Right atrium auricular region (tissue), 2 donors: ENCODE data around the gene WAS. TPM values are rescaled to one million over a fixed set of nuclear protein-coding genes. Genes with fewer than 3 reads are reported as not detected.

ENCODE experiments used
- DNase-seq: peaks from one replicate; pipeline ENCODE4 v3.0.0-alpha.2; 2019; ENCODE audit warnings: low spot score
- H3K27ac ChIP-seq, 2 donors: fragments of 200-600 bp; sonication (generic); 1 replicate in 1 of 2; 2 replicates in 1 of 2; pipeline ENCODE4 v1.5.1; 2016 to 2019
- H3K27me3 ChIP-seq, 2 donors: fragments of 200-600 bp; sonication (generic); one replicate each; pipeline versions ENCODE4 v1.5.1 to v1.6.0; 2017 to 2019
- H3K36me3 ChIP-seq: fragments of 200-600 bp; sonication (generic); one replicate; pipeline ENCODE4 v1.5.1; 2016
- H3K4me1 ChIP-seq, 2 donors: fragments of 200-600 bp; sonication (generic); one replicate each; pipeline versions ENCODE4 v1.5.1 to v1.6.0; 2017 to 2019
- H3K4me3 ChIP-seq, 2 donors: fragments of 200-600 bp; sonication (generic); 1 replicate in 1 of 2; 2 replicates in 1 of 2; pipeline ENCODE4 v1.5.1; 2017 to 2019; ENCODE audit warnings: mild to moderate bottlenecking in 1 of 2, moderate library complexity in 1 of 2
- H3K9me3 ChIP-seq, 2 donors: fragments of 200-600 bp; sonication (generic); one replicate each; pipeline ENCODE4 v1.5.1; 2019
- total RNA-seq, 2 donors: library from RNA; depleted of rRNA; stranded (reverse); fragments of >200 nt; gene quantifications; one replicate each; pipeline ENCODE4 v1.1.0, GENCODE V29; 2016
- TF ChIP-seq, protein P1 (sequence below), 2 donors: fragments of 200-600 bp; sonication (generic); IDR thresholded peaks; one replicate each; pipeline ENCODE4 v1.5.1; 2019; ENCODE audit warnings: antibody characterized with exemption in 2 of 2

Gene WAS
- total RNA-seq, 2 donors from 2014 or later: 3.0 to 4.5 TPM

DNA sequence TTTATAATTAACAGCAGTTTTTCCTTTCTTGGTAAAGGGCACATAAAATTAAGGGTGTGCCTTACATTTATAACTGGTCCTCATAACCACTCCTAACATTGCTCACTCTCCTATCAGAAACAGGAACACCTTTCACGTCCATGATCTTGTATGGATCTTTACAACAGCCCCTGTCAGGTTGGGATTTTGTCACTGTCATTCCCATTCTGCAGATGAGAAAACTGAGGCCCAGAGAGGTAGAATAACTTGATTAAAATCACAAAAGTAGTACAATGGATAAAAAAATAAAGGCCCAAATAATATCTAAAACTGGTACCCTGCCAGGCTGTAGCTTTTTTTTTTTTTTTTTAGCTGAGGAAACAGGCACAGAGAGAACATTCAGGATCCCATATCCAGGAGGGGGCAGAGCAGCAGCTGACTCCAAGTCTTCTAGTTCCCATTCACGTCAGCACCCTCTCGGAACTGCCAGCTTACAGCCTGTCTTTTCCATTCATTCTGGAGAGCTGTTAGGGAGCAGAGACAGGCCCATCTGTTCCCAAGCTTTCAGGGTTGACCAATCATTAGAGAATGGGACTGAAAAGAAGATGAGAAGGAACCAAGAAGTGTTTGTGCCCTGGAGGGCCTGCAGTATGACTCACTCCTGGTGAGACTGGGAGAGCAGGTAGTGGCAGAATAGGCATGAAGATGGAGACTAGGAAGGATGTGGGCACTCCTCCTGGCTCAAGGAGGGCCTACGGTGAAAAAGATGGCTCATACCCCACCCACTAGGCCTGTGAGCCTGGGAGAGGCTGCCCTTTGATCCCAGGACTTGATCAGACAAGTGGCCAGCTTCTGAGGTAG lies 20.3 kb downstream of the WAS start:
- H3K27ac ChIP-seq: peak overlapping the region; percentile 56 to 65
- H3K9me3 ChIP-seq: no peaks in the 10 kb centered on the region
- peaks cover 0 to 5% of the 10 kb centered on the region in 2 donors for H3K4me1 ChIP-seq
- no peaks in the 10 kb centered on the region for H3K27me3 ChIP-seq
- DNase-seq: no peak
- H3K4me3 ChIP-seq: no peak overlapping the region
- peaks cover 6% of the 10 kb centered on the region for H3K36me3 ChIP-seq
- TF ChIP-seq, protein P1, sequence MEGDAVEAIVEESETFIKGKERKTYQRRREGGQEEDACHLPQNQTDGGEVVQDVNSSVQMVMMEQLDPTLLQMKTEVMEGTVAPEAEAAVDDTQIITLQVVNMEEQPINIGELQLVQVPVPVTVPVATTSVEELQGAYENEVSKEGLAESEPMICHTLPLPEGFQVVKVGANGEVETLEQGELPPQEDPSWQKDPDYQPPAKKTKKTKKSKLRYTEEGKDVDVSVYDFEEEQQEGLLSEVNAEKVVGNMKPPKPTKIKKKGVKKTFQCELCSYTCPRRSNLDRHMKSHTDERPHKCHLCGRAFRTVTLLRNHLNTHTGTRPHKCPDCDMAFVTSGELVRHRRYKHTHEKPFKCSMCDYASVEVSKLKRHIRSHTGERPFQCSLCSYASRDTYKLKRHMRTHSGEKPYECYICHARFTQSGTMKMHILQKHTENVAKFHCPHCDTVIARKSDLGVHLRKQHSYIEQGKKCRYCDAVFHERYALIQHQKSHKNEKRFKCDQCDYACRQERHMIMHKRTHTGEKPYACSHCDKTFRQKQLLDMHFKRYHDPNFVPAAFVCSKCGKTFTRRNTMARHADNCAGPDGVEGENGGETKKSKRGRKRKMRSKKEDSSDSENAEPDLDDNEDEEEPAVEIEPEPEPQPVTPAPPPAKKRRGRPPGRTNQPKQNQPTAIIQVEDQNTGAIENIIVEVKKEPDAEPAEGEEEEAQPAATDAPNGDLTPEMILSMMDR (IDR thresholded peaks at IDR 0.05): no peak

DNA sequence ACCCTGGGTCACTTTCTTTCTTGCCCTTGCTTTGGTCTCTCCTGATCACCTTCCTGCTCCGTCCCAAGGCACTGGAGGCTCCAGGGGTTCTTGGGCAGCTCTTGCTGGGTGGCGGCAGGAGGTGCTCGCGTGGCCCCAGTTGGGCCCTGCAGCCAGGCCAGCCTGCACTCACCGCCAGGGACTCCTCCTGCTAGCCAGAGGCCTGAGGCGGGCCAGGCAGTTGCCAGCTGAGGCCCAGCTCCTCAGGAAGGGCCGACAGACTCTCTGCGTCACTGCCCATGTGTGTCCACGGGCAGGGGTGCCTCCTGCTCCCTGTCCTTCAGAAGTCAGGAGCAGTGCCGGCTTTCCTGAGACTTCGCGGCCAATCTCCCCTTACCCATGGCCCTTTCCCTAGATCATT lies 22.3 kb downstream of the WAS start:
- peaks cover 0 to 5% of the 10 kb centered on the region in 2 donors for H3K4me1 ChIP-seq
- no peaks in the 10 kb centered on the region for H3K9me3 ChIP-seq
- H3K4me3 ChIP-seq: no peak overlapping the region
- H3K27me3 ChIP-seq: no peaks in the 10 kb centered on the region
- H3K36me3 ChIP-seq: no peaks in the 10 kb centered on the region
- TF ChIP-seq, protein P1 (IDR thresholded peaks at IDR 0.05): no peak
- H3K27ac ChIP-seq: no peak overlapping the region
- no peak for DNase-seq

DNA sequence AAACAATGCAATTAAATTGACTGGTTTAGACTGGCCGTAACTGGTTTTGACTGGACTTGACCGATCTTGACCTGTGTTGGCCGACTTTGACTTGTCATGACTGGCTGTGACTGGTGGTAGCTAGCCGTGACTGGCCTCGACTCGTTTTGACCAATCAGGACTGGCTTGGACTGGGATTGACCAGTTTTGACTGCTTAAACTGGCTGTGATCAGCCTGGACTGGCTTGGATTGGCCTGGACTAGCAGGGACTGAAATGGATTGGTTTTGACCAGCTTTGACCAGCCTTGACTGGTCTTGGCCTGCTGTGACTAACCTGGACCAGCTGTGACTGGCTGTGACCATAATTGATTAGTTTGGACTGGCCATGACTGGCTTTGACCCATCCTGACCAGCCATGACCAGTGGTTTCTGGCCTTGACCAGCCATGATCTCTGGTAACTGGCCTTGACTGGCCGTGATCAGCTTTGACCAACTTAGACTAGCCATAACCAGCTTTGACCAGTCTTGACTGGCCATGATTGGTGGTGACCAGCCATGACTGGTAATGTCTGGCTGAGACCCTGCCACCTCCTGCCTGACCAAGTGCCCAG lies 26.0 kb downstream of the WAS start:
- TF ChIP-seq, protein P1 (IDR thresholded peaks at IDR 0.05): no peak
- no peak for DNase-seq
- Histone ChIP-seq H3K27ac (no peak overlapping the region), H3K27me3 (no peaks in the 10 kb centered on the region), H3K4me3 (no peak overlapping the region), H3K9me3 (no peaks in the 10 kb centered on the region), H3K36me3 (no peaks in the 10 kb centered on the region), H3K4me1 (peaks cover 0 to 11% of the 10 kb centered on the region in 2 donors)

DNA sequence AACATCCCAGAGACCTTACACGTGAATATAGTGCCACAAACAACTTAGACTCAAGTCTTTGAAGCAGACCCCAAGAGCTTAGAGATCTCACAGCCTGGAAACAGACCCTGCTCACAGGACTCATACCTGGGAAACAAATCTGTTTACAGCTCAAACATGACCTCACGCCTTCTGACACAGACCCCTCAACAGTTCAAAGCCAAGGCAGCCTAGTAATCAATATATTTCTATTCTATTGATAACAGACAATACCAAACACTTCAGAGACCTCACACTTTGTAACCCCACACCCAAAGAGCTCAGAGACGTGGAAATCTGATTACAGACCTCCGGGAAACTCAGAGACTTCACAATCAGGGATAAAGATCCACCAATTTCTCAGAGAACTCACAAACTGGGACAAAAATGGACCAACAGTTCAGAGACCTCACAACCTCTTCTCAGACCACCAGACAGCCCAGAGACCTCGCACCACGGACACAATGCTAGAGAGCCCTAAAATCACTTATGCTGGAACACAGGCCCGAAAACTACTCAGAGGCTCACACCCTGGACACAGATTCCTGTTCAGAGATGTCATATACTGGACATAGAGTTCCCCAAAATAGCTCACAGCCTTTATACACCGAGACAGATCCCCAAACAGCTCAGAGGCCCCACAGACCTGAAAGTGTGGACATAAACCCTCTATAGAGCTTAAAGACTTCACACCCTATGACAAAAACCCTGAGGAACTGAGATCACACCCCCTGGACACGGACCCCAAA lies 27.7 kb downstream of the WAS start:
- Histone ChIP-seq H3K4me1 (peaks cover 0 to 6% of the 10 kb centered on the region in 2 donors), H3K27ac (peak overlapping the region; percentile 51 to 83), H3K27me3 (no peaks in the 10 kb centered on the region), H3K4me3 (peak overlapping the region in 1 of 2 donors; percentile 5), H3K9me3 (no peaks in the 10 kb centered on the region), H3K36me3 (no peaks in the 10 kb centered on the region)
- TF ChIP-seq, protein P1 (IDR thresholded peaks at IDR 0.05): no peak
- no peak for DNase-seq

DNA sequence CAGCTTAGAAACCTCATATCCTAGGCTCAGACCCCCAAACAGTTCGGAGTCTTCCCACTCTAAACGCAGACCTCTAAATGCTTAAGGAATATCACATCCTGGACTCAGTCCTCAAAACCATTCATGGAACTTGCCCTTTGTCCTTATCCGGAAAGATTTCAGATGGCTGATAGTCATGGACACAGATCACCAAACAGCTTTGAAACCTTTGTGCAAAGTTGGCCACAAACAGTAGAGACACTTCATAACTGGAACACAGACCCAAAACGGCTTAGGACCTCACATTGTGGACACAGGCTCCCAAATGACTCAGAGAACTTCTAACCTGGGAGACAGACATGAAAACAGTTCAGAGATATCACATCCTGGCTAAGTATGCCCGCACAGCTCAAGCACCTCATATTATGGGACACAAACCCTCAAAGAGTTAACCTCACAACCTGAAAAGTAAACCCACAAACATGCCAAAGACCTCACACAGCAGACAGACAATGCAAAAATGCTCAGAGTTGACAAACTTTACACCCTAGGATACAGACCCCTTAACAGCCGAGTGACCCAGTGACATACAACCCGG lies 28.4 kb downstream of the WAS start:
- Histone ChIP-seq H3K36me3 (no peaks in the 10 kb centered on the region), H3K27me3 (no peaks in the 10 kb centered on the region), H3K9me3 (no peaks in the 10 kb centered on the region), H3K4me1 (peaks cover 0 to 6% of the 10 kb centered on the region in 2 donors), H3K27ac (peak overlapping the region; percentile 51 to 83), H3K4me3 (no peak overlapping the region)
- TF ChIP-seq, protein P1 (IDR thresholded peaks at IDR 0.05): no peak
- DNase-seq: no peak
